C4-2B (cell line): ENCODE data around the gene LLCFC1.

Experiments used
- H3K27ac ChIP-seq: fragments of 450-650 bp; 2 replicates; pipeline ENCODE4 v1.5.1; 2017
- CTCF ChIP-seq: fragments of 450-650 bp; conservative IDR thresholded peaks from 2 replicates; pipeline ENCODE4 v1.5.1; 2017; ENCODE audit warnings: mild to moderate bottlenecking
- ZFX ChIP-seq: fragments of 450-650 bp; IDR thresholded peaks from 2 replicates; pipeline ENCODE4 v1.6.1; 2017

The LLCFC1 gene

GRCh38 chr7:142941541-142941940 is 2.3 kb downstream of the LLCFC1 start:
- TF ChIP-seq CTCF (no peak), ZFX (no peak)
- no peak overlapping the region for H3K27ac ChIP-seq

- TF ChIP-seq ZFX: no peak
- H3K27ac ChIP-seq: no peak overlapping the region
Measured at GRCh38 chr7:142942746-142943145, 3.5 kb downstream of the LLCFC1 start.

GRCh38 chr7:142943706-142944268 is 4.5 kb downstream of the LLCFC1 start:
- TF ChIP-seq ZFX: no peak
- no peak for TF ChIP-seq CTCF
- H3K27ac ChIP-seq: no peak overlapping the region

- TF ChIP-seq CTCF (no peak), ZFX (no peak)
- H3K27ac ChIP-seq: no peak overlapping the region
Measured at GRCh38 chr7:142945001-142945400, 5.7 kb downstream of the LLCFC1 start.

- H3K27ac ChIP-seq: no peak overlapping the region
- TF ChIP-seq ZFX (no peak), CTCF (no peak)
Measured at GRCh38 chr7:142948603-142949002, 9.3 kb downstream of the LLCFC1 start.

- no peak overlapping the region for H3K27ac ChIP-seq
Measured at GRCh38 chr7:142950235-142950634, 11.0 kb downstream of the LLCFC1 start.

GRCh38 chr7:142954680-142955268 is 15.5 kb downstream of the LLCFC1 start:
- TF ChIP-seq CTCF (no peak), ZFX (no peak)
- no peak overlapping the region for H3K27ac ChIP-seq

More at GRCh38 chr7:142950235-142950634, 11.0 kb downstream of the LLCFC1 start:
- TF ChIP-seq CTCF: no peak
- no peak for TF ChIP-seq ZFX
